ENCODE results near the gene CADM1.
A peak's percentile ranks its signal among the peaks of the same experiment; 100 is the strongest.

Gene CADM1

DNA sequence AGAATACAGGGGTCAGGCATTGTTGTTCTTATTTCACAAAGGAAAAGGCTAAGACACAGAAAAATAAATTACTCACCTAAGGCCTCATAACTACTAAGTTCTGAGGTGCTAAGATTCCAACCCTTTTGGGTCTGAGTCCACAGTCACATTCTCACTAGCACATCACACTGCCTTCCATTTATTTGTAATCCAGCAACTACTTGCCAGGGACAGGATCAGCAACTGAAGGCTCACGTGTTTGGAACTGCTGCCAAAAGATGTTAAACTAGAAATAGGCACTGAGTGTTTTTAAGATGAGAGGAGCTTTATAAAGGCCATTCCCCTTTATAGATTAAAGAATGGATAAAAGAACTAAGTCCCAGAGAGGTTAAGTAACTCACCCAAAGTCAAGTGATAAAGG, 58.0 kb downstream of the CADM1 start:
- DNase-seq (ENCODE audit: low spot score): no peak

DNA sequence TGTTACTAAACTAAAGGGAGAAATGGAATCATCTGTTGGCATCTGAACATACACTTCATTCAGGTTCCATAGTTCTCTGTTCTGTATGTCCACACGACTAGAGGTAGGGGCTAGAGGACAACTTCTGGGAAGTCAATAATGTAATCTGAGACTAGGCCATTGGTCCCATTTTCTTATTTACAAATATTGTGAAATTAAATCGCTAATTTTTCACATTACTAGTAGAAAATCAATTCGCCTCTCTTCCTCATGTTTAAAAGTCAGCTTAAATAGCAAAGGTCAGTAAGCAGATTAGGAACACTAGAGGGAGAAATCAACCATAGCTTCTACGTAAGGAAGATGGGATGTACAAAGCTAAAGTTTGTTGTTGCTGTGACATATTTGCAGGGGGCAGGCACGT, 59.7 kb downstream of the CADM1 start:
- DNase-seq (ENCODE audit: low spot score): no peak

DNA sequence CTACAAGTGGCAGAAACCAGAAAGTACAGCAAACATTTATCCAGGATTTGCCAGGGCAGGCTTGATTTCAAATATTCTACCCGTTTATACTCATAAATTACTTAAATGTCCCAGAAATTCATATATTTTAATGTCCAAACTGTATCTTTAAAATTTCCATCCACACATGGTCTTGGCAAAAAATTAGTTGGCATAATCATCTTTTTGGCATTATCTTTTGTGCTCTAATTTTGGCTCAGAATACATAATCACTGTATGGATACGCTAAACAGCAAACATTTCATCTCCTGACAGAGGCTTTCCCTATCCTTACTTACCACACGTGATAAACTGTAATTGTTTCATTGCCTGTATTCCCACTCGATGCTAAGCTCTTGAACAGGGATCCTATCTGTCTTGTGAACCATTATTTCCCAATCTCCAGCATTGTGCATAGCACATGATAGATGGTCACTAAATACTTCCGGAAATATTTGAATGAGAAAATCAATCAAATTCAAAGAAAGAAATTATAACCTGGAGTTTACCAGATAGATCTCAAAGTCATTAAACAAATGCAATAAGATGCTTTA, 64.2 kb downstream of the CADM1 start:
- no peak for DNase-seq (ENCODE audit: low spot score)

DNA sequence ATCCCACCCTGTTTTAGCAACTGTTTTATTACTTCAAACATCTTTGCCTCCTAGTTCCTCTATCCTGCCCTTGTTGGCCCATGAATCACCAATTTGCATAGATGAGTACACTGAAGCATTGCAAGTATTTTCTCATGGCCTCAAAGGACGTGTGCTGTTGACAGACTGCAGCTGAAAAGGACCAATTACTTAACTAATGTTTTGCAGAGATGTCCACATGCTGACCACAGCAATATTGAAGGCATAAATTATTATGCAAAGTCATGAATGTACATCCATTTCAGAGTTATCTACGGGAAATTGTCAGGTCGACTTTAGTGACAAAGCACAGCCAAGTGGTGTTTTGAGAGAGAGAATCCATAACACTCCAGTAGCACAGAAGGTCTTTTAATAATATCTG, 64.8 kb downstream of the CADM1 start:
- DNase-seq (ENCODE audit: low spot score): no peak

- no peak for DNase-seq (ENCODE audit: low spot score)
Observed at GRCh38 chr11:115437902-115438575, 66.2 kb downstream of the CADM1 start.

- DNase-seq (ENCODE audit: low spot score): peak; percentile 17
Observed at GRCh38 chr11:115430345-115430744, 73.9 kb downstream of the CADM1 start.

- no peak for DNase-seq (ENCODE audit: low spot score)
Observed at GRCh38 chr11:115428306-115428705, 75.9 kb downstream of the CADM1 start.

DNA sequence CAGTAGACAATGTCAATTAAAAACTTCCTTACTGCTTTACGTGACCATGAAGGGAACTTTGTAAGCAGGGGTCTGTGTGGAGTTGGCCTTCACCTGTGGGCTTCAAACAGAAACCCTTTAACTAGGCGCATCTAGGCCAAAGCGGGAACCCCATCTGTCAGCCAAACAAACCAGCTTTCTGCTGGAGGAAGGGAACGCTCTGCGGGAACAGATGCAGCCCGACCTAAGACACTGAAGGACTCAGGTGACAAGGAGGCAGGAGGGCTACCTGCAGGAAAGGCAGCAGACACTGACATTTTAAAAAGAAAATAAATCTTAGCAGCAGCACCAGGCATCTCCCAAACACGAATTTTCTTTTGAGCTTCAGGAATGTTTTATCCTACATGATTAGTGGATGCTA, 78.4 kb downstream of the CADM1 start:
- no peak for DNase-seq (ENCODE audit: low spot score)

DNA sequence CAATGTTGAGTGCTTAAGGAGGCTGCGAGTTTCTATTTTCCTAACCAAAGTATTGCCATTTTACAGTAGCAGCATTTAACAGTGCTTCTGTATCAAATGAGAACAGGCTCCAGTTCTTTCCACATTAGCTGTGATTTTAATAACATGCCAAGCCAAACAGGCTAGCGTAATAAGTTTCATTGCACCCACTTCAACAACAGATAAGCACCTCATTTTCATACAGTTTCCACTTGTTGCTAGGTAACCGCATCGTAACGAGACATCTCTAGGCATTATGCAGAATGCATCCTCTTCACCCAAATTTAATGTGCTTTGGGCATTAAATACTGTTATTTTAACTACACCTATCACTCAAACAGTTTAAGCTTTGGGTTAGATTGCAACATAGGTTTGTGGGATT, 79.0 kb downstream of the CADM1 start:
- no peak for DNase-seq (ENCODE audit: low spot score)

DNA sequence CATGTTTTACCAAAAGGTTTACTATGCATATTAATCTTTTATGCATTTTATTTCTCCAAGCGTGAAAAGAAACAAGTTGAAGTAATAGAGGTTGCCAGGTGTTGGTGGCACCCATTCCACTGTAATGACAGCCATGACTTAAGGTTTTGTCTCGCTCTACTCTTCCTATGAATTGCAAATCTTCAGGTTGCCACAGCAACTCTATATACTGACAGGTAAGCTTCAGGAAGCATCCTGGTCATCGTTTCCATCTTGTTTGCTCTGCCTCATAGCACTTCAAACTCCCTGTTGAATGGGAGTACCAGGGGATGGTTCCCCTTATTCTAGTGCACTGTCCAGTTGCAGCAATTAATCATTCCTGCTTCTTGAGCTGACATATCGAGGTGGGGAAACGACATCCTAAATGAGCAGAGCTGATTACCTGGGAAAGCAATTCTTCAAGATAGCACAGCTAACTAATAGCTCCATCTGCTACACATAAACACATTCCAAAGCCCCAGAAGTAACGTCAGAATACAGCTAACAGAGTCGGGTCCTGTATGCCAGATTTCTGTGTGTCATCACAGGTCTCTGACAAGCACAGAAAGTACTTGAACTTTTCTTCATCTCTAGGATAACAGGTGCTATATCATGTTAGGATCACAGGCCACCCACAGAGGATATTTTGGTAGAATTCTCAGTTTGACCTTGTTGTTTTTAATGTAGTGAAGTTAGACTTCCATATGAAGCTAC, 80.3 kb downstream of the CADM1 start:
- no peak for DNase-seq (ENCODE audit: low spot score)

DNA sequence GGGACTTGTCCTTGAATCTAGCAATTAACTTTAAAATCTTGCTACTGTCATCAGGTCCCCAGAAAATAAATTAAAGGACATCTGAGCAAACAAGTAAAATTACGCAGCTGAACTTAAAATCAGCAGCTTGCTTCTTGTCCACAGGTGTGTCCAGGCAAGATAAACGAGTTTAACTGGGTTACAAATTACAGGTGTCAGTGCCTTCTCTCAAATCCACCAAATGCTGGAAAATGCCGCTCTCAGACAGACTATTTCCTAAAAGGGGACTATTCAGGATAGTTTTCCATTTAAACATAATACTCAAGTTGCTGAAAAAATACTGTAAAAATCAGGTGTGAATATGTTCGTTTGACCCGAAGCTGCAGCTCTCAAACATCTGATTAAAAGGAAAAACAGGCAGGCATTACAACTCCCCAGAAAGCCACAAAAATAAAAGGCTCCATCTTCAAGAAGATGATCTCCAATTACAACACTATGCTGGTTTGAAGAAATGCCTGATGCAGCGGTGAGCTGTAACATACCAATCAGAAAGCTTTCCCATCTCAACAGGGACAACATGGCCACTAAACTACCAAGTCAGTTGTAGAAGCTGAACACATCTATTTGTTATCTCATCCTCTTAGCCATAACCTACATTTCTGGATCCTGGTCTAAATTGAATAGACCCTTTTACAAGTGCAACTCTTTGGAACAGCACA, 82.1 kb downstream of the CADM1 start:
- no peak for DNase-seq (ENCODE audit: low spot score)

GRCh38 chr11:115421352-115421991, 82.7 kb downstream of the CADM1 start:
- no peak for DNase-seq (ENCODE audit: low spot score)

DNA sequence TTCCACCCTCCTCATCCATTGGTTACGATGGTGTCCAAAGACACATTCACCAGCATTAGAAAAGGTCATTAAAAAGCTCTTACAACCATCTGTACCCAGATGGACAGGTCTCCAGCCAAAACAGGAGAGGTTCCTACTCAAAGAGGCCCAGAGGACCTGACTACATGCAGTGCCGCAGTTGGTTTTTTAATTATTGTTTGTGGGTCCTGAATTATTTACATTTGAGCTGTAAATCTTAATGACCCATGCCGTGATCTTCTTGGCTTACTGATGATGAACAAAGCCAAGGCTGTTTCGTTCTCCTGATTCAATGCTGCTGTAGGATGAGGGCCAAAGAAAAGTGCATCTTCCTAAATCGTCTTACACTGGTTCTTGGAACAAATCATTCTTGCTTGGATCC, 83.7 kb downstream of the CADM1 start:
- DNase-seq (ENCODE audit: low spot score): no peak

DNA sequence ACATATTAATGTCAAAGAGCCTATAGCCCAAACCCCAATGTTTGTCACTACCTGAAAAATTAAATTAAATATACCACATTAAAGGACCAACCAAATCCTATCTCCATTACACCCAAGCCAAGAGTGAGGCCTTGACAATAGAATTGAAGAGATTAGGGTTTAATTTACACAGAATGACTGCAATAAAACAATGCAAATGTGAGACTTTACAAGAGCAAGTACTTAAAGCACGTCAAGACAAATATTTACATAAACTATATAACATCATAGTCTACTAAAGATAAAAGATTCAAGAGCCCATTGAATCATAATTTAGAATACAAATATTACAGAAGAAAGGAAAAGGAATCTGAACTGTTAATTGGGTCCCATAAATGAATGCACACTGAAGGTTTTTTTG, 85.6 kb downstream of the CADM1 start:
- DNase-seq (ENCODE audit: low spot score): peak; percentile 43

GRCh38 chr11:115418081-115418480, 86.1 kb downstream of the CADM1 start:
- no peak for DNase-seq (ENCODE audit: low spot score)

- no peak for DNase-seq (ENCODE audit: low spot score)
Observed at GRCh38 chr11:115411120-115411519, 93.1 kb downstream of the CADM1 start.

- DNase-seq (ENCODE audit: low spot score): peak; percentile 46
Observed at GRCh38 chr11:115409691-115410220, 94.5 kb downstream of the CADM1 start.

GRCh38 chr11:115409116-115409670, 95.0 kb downstream of the CADM1 start:
- DNase-seq (ENCODE audit: low spot score): no peak

DNA sequence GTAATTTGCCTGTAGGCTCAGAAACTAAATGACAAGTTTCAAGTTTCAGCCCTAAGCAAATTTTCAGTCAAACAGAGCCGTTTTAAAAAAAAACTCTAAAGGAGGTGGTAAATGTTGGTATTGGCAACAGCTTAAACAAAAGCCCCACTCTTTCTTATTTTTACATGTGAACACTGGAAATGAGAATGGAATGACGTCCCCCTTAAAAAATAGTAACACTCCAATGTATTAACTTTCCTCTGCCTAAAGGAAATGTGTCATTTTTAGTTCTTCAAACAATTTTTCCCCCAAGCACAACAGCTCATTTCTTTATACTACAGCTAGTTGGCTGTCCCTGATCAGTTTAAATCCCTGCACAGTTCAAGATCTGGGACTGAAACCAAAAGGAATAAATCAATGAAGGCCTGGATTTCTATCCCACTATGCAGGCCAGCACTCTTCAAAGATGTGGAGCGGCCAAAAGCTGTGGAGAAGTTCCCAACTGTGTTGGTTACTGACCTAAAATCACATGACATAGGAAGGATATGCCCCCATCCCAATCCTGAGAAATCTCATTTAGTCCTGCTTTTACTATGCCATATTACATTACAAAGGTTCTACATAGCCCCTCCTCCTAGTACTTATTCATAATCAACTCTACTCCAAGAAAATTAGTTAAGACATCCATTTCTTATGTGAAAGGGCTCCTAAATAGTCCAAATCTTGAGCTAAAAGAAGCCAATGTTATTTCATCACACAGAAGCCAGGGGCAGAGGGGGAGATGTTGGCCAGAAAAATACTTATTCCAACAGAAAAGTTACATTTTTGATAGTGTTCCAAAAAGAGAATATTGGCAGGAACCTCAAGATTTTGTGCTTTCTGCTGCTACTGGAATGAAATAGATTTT, 95.9 kb downstream of the CADM1 start:
- DNase-seq (ENCODE audit: low spot score): no peak

- no peak for DNase-seq (ENCODE audit: low spot score)
Observed at GRCh38 chr11:115407496-115407895, 96.7 kb downstream of the CADM1 start.

DNA sequence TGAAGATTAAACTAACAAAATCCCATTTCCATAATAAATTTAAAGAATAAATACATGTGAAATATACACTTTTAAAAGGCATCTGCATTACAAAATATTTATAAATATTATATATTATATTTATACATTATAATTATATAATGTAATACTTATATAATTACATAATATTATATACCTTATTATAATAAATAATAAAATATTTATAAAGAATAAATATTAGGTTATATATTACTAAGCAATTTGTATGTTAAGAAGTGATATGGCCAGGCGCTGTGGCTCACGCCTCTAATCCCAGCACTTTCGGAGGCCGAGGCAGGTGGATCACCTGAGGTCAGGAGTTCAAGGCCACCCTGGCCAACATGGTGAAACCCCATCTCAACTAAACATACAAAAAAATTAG, 97.8 kb downstream of the CADM1 start:
- no peak for DNase-seq (ENCODE audit: low spot score)

Data from SW480 (cell line).